Rectal smooth muscle tissue (tissue), 1 donor: ENCODE data around the gene TBX18.

ENCODE experiments used
- H3K27ac ChIP-seq: one replicate; pipeline ENCODE4 v1.7.0; 2013; ENCODE audit warnings: low read depth, low read length, inconsistent platforms
- H3K27me3 ChIP-seq: one replicate; pipeline ENCODE4 v1.7.0; 2013; ENCODE audit warnings: low read length; ENCODE audit not compliant: control insufficient read depth, insufficient read depth
- H3K36me3 ChIP-seq: one replicate; pipeline ENCODE4 v1.7.0; 2013; ENCODE audit warnings: low read length; ENCODE audit not compliant: control insufficient read depth, insufficient read depth
- H3K4me1 ChIP-seq: one replicate; pipeline ENCODE4 v1.7.0; 2013; ENCODE audit warnings: low read length; ENCODE audit not compliant: control insufficient read depth, insufficient read depth
- H3K4me3 ChIP-seq: one replicate; pipeline ENCODE4 v1.7.0; 2013; ENCODE audit warnings: low read length
- H3K9ac ChIP-seq: one replicate; pipeline ENCODE4 v1.7.0; 2013; ENCODE audit warnings: low read length

TBX18 gene

DNA sequence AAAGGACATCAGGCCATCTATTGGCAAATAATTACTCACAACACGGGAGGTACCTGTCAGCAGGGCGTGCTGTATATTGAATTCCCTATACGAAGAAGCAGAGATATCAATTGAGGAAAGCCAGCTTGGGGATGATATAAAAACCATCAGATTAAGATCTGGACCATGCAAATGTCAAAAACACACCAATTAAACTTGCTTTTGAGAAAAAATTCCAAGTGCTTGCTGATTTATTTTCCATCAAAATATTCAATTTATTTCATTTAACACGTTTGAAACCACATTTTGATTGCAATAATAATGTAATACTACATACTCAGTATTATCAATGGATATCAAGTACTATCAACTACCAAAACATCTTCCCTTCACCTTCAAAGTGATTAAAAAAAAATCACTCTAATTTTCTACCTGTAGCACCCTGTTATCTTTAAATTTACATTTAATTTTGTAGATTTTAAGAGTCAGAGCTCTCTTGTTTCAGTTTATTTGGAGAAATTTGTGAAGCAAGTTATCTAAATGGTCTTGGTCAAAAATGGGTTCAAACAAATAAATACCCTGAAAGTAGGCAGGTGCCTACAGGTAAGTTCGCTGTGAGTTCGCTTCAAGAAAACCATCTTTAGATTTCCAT is 6.8 kb upstream of the TBX18 start:
- H3K27ac ChIP-seq, result no peak overlapping the region
- peaks cover 25% of the 10 kb centered on the region for H3K27me3 ChIP-seq
- H3K9ac ChIP-seq, result no peak overlapping the region
- H3K4me3 ChIP-seq, result no peak overlapping the region
- H3K36me3 ChIP-seq, result no peaks in the 10 kb centered on the region
- no peaks in the 10 kb centered on the region for H3K4me1 ChIP-seq

DNA sequence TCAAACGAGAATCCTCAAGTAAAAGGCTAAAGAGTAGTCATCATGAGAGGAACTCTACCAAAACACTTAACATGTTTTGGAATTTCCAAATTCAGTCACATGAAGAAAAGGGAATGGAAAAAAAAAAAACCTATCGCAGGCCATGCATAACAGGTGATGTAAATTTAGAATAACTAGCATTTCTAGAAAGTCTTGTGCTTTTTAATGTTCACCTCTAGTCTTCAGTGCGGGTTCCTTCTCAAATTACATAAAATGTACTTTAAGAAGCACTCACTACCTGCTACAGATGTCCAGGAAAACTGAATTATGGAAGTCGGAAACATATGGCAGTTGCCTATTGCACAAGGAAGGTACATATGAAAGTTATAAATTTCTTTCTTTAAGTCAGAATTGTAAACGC is 6.1 kb upstream of the TBX18 start:
- Histone ChIP-seq H3K27ac (no peak overlapping the region), H3K9ac (no peak overlapping the region), H3K4me1 (no peaks in the 10 kb centered on the region), H3K27me3 (peaks cover 32% of the 10 kb centered on the region), H3K36me3 (no peaks in the 10 kb centered on the region), H3K4me3 (no peak overlapping the region)

DNA sequence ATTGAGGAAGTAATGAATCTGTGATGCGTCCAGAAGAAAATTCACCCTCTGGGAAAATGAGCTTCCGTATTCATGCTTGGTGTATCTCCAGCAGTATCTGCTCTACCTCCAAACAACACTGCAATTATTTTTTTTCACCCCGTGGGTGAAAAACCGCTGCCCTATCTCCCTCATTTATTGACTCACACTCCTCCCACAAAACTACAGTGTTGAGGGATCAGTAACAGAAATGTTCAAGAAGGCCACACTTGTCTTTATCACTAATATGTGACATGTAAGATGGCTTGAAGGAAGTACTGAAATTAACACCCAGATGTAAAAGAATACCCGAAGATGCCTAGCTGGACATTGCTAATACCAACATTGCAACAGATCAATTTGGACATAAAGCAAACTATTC is 4.9 kb upstream of the TBX18 start:
- Histone ChIP-seq H3K4me1 (peaks cover 2% of the 10 kb centered on the region), H3K9ac (no peak overlapping the region), H3K27me3 (peaks cover 40% of the 10 kb centered on the region), H3K36me3 (no peaks in the 10 kb centered on the region), H3K27ac (no peak overlapping the region), H3K4me3 (no peak overlapping the region)

- Histone ChIP-seq H3K4me1 (peaks cover 3% of the 10 kb centered on the region), H3K9ac (no peak overlapping the region), H3K4me3 (no peak overlapping the region), H3K27me3 (peaks cover 42% of the 10 kb centered on the region), H3K27ac (no peak overlapping the region), H3K36me3 (no peaks in the 10 kb centered on the region)
These were observed 4.2 kb upstream of the TBX18 start for GRCh38 chr6:84768442-84769174.

DNA sequence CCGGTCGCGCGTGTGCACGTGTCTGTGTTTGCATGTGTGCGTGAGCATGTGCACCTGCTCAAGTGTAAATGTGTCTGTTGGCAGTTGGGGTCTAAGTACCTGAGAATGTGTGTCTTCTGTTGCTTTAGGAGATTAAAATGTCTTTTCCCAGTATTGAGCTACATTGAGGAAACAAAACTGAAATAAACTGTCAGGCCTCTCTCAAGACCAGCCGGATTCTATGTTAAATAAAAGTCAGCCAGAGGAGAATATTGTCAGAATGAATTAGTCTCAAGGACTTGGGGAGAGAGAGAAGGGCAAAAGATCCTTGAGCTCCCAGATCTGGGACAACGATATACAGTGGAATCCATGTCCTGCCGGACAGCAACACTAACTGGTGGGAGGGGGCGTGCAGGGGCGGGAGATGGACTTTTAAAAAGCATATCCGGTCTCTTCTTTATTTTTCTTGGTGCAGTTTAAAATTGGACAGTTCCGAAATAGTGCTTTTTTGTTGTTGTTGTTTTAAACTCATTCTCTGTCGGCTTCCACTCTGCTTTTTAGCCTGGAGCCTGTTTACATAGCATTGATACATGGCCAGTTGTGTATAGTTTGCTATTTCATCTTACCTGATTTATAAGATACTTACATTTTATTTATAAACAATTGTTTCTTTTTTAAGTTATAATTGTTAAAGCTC is 3.3 kb upstream of the TBX18 start:
- Histone ChIP-seq H3K4me1 (peaks cover 3% of the 10 kb centered on the region), H3K36me3 (no peaks in the 10 kb centered on the region), H3K4me3 (no peak overlapping the region), H3K27ac (no peak overlapping the region), H3K9ac (no peak overlapping the region), H3K27me3 (peaks cover 49% of the 10 kb centered on the region)

GRCh38 chr6:84766799-84767525 is 2.6 kb upstream of the TBX18 start:
- no peaks in the 10 kb centered on the region for H3K36me3 ChIP-seq
- H3K4me1 ChIP-seq, result peaks cover 3% of the 10 kb centered on the region
- no peak overlapping the region for H3K4me3 ChIP-seq
- H3K9ac ChIP-seq, result no peak overlapping the region
- peaks cover 55% of the 10 kb centered on the region for H3K27me3 ChIP-seq
- no peak overlapping the region for H3K27ac ChIP-seq

DNA sequence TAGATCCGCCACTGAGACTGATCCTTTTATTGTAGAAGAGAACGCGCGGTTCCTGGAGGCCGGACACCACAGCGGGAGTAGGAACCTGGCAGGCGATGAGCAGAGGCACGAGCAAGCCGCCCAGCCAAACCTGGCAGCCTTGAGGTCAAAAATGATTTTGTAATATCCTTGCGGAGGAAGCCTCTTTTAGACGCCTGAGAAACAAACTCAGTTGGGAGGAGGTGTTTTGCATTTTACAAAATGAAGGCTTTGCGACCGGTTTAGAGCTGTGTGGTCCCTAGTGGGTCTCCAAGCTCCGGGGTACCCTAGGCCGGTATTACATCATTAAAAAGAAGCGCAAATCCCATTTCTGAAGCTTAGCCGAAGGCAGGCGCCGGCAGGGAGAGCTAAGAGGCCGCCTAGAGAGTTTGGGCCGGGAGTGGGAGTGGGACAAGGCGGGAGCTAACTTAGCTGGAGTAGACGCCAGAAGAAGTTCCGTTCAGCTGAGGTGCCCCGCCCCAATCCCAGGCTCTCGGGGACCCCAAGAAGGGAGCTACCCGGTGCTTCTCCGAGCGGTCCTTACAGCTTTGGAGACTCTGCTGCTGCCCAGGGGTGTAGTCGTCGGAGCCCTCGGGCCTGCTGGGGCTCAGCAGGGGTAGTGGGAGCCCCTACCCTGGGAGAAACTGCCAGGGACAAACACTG is 1.9 kb upstream of the TBX18 start:
- no peak overlapping the region for H3K9ac ChIP-seq
- no peaks in the 10 kb centered on the region for H3K36me3 ChIP-seq
- no peak overlapping the region for H3K4me3 ChIP-seq
- H3K27ac ChIP-seq, result no peak overlapping the region
- peaks cover 3% of the 10 kb centered on the region for H3K4me1 ChIP-seq
- peaks cover 50% of the 10 kb centered on the region for H3K27me3 ChIP-seq

GRCh38 chr6:84763886-84764331 is 489 bp downstream of the TBX18 start:
- H3K4me1 ChIP-seq, result peaks cover 3% of the 10 kb centered on the region
- H3K36me3 ChIP-seq, result no peaks in the 10 kb centered on the region
- peaks cover 53% of the 10 kb centered on the region for H3K27me3 ChIP-seq
- no peak overlapping the region for H3K9ac ChIP-seq
- H3K27ac ChIP-seq, result no peak overlapping the region
- H3K4me3 ChIP-seq, result peak overlapping the region; percentile 57

- Histone ChIP-seq H3K4me1 (peaks cover 3% of the 10 kb centered on the region), H3K9ac (no peak overlapping the region), H3K27ac (no peak overlapping the region), H3K27me3 (peaks cover 47% of the 10 kb centered on the region), H3K4me3 (peak overlapping the region; percentile 48), H3K36me3 (no peaks in the 10 kb centered on the region)
These were observed 1.2 kb downstream of the TBX18 start for GRCh38 chr6:84763003-84763885.

- H3K27me3 ChIP-seq, result peaks cover 47% of the 10 kb centered on the region
- H3K4me1 ChIP-seq, result peaks cover 3% of the 10 kb centered on the region
- peak overlapping the region; percentile 27 for H3K4me3 ChIP-seq
- H3K9ac ChIP-seq, result no peak overlapping the region
- H3K36me3 ChIP-seq, result no peaks in the 10 kb centered on the region
- H3K27ac ChIP-seq, result no peak overlapping the region
These were observed 2.0 kb downstream of the TBX18 start for GRCh38 chr6:84762220-84763002.

- Histone ChIP-seq H3K4me3 (no peak overlapping the region), H3K9ac (no peak overlapping the region), H3K27ac (no peak overlapping the region), H3K27me3 (peaks cover 15% of the 10 kb centered on the region), H3K4me1 (no peaks in the 10 kb centered on the region), H3K36me3 (no peaks in the 10 kb centered on the region)
These were observed 5.9 kb downstream of the TBX18 start for GRCh38 chr6:84758486-84758885.
